H1 (cell line): ENCODE data around the gene RASSF3. TPM values are rescaled to one million over a fixed set of nuclear protein-coding genes. Genes with fewer than 3 reads are reported as not detected.

Source experiments
- CEBPB ChIP-seq: IDR thresholded peaks from 2 replicates; pipeline ENCODE4 v1.6.1; 2012; ENCODE audit warnings: low read depth, low read length
- CHD7 ChIP-seq: fragments of 300-600 bp; sonication (generic); IDR thresholded peaks from 2 replicates; pipeline ENCODE4 v1.7.1; 2012; ENCODE audit warnings: low read length, moderate library complexity, mild to moderate bottlenecking, inconsistent platforms; ENCODE audit not compliant: insufficient replicate concordance
- EP300 ChIP-seq, 2 experiments: IDR thresholded peaks; 1 replicate in 1 of 2; 2 replicates in 1 of 2; pipeline ENCODE4 v1.6.1; 2011 to 2012; ENCODE audit warnings: low read depth in 2 of 2, low read length in 2 of 2, mild to moderate bottlenecking in 2 of 2, borderline replicate concordance in 1 of 2, inconsistent platforms in 1 of 2, moderate library complexity in 1 of 2
- JUN ChIP-seq: IDR thresholded peaks from 2 replicates; pipeline ENCODE4 v1.6.1; 2011; ENCODE audit warnings: low read depth, mild to moderate bottlenecking, improper control_type of control experiment, low read length
- KDM5A ChIP-seq: fragments of 200-600 bp; IDR thresholded peaks from 2 replicates; pipeline ENCODE4 v1.7.1; 2012; ENCODE audit warnings: mild to moderate bottlenecking, low read length, inconsistent platforms, mixed read lengths
- RAD21 ChIP-seq, 2 experiments: IDR thresholded peaks in 1 of 2; conservative IDR thresholded peaks in 1 of 2; 2 replicates each; pipeline ENCODE4 v1.6.1; 2011; ENCODE audit warnings: low read depth in 2 of 2, low read length in 2 of 2, improper control_type of control experiment in 1 of 2, inconsistent platforms in 1 of 2, mild to moderate bottlenecking in 1 of 2, moderate library complexity in 1 of 2
- SAP30 ChIP-seq: fragments of 300-600 bp; sonication (generic); IDR thresholded peaks from 2 replicates; pipeline ENCODE4 v1.7.1; 2012; ENCODE audit warnings: low read length, moderate library complexity, mild to moderate bottlenecking, inconsistent platforms; ENCODE audit not compliant: insufficient read depth, insufficient replicate concordance
- SP2 ChIP-seq: IDR thresholded peaks from 2 replicates; pipeline ENCODE4 v1.6.1; 2012; ENCODE audit warnings: mild to moderate bottlenecking, low read length, inconsistent platforms
- TBP ChIP-seq: IDR thresholded peaks from 2 replicates; pipeline ENCODE4 v1.6.1; 2011; ENCODE audit warnings: low read depth, low read length, improper control_type of control experiment
- TEAD4 ChIP-seq: IDR thresholded peaks from 2 replicates; pipeline ENCODE4 v1.6.1; 2012; ENCODE audit warnings: low read depth, low read length, inconsistent platforms, mixed read lengths
- polyA plus RNA-seq, 7 experiments: library from polyadenylated mRNA; depleted of rRNA in 3 of 7; stranded (reverse) in 5 of 7; unstranded in 2 of 7; fragments of >200 nt in 5 of 7; fragments of 200-250 nt in 2 of 7; gene quantifications; 1 replicate in 5 of 7; 2 replicates in 1 of 7; 4 replicates in 1 of 7; pipeline versions ENCODE4 v1.2.1 to v1.2.3, GENCODE V29; 2011 to 2013; ENCODE audit warnings: missing spikeins in 2 of 7, mixed read lengths in 2 of 7
- total RNA-seq: library from RNA; stranded (reverse); fragmentation: NEBNext Ultra II Directional; extraction: Animal tissue kit (Norgen Biotek cat#: 25700); gene quantifications from 2 replicates; pipeline ENCODE4 v1.2.1, GENCODE V29; 2021

The RASSF3 gene
- total and polyA plus RNA-seq, 2 of the 8 experiments (the other 6 are each of a cell fraction or from before 2014, with no cell fraction given) = 19.1 to 64.3 TPM

GRCh38 chr12:64673490-64674169, 63.3 kb downstream of the RASSF3 start (continued):
- TF ChIP-seq CHD7 = no peak
- TF ChIP-seq CEBPB = no peak
- TF ChIP-seq SP2 = no peak
- no peak for TF ChIP-seq KDM5A
- TF ChIP-seq RAD21 (IDR thresholded peaks at IDR 0.05 in 1 of 2, conservative IDR thresholded peaks at IDR 0.05 in 1 of 2; ENCODE audit: low read depth in 2 of 2, low read length in 2 of 2) = no peak
- TF ChIP-seq JUN = no peak
- no peak for TF ChIP-seq SAP30
- no peak for TF ChIP-seq TBP
- TF ChIP-seq TEAD4 = no peak
- TF ChIP-seq EP300 (IDR thresholded peaks at IDR 0.05; ENCODE audit: borderline replicate concordance in 1 of 2, low read depth in 2 of 2, low read length in 2 of 2) = no peak
